ENCODE results near the gene ETV3. TPM values are rescaled to one million over a fixed set of nuclear protein-coding genes. Genes with fewer than 3 reads are reported as not detected.

Gene ETV3
- total RNA-seq, 2 donors from 2014 or later, result 23.4 to 33.3 TPM

GRCh38 chr1:157106813-157107189, 31.4 kb downstream of the ETV3 start:
- no peak for DNase-seq (ENCODE audit: low spot score)
- TF ChIP-seq POLR2AphosphoS5 (IDR thresholded peaks at IDR 0.05), result no peak
- TF ChIP-seq CTCF (IDR thresholded peaks at IDR 0.05), result no peak
- no peak for TF ChIP-seq POLR2A (IDR thresholded peaks at IDR 0.05)
- H3K4me1 ChIP-seq (replicated peaks), result no peaks in the 10 kb centered on the region
- peaks cover 3% of the 10 kb centered on the region for H3K27me3 ChIP-seq (replicated peaks; ENCODE audit: insufficient read depth)
- WGBS, result 68% methylated on average over 6 of the region's 6 CpGs
- H3K4me3 ChIP-seq, result no peak overlapping the region
- no peak overlapping the region for H3K27ac ChIP-seq
- no peaks in the 10 kb centered on the region for H3K9me3 ChIP-seq
- intact Hi-C loops (cut with DNase I), result no loop called here
- H3K36me3 ChIP-seq, result no peaks in the 10 kb centered on the region

- no peaks in the 10 kb centered on the region for H3K9me3 ChIP-seq
- peaks cover 3% of the 10 kb centered on the region for H3K27me3 ChIP-seq (replicated peaks; ENCODE audit: insufficient read depth)
- no peak for DNase-seq (ENCODE audit: low spot score)
- TF ChIP-seq POLR2AphosphoS5 (IDR thresholded peaks at IDR 0.05) (no peak), CTCF (IDR thresholded peaks at IDR 0.05) (no peak), POLR2A (IDR thresholded peaks at IDR 0.05) (no peak)
- H3K27ac ChIP-seq, result no peak overlapping the region
- H3K36me3 ChIP-seq, result no peaks in the 10 kb centered on the region
- intact Hi-C loops (cut with DNase I), result no loop called here
- H3K4me3 ChIP-seq, result no peak overlapping the region
- 55% methylated on average over 6 of the region's 6 CpGs for WGBS
- H3K4me1 ChIP-seq (replicated peaks), result no peaks in the 10 kb centered on the region
Measured at GRCh38 chr1:157105988-157106812, 32.0 kb downstream of the ETV3 start.

- 64% methylated on average over 14 of the region's 14 CpGs for WGBS
- Histone ChIP-seq H3K4me1 (replicated peaks) (no peaks in the 10 kb centered on the region), H3K27me3 (replicated peaks; ENCODE audit: insufficient read depth) (peaks cover 3% of the 10 kb centered on the region), H3K4me3 (no peak overlapping the region), H3K9me3 (no peaks in the 10 kb centered on the region), H3K36me3 (no peaks in the 10 kb centered on the region), H3K27ac (no peak overlapping the region)
- intact Hi-C loops (cut with DNase I), result no loop called here
- no peak for DNase-seq (ENCODE audit: low spot score)
- TF ChIP-seq POLR2AphosphoS5 (IDR thresholded peaks at IDR 0.05), result no peak
- TF ChIP-seq POLR2A (IDR thresholded peaks at IDR 0.05), result no peak
- TF ChIP-seq CTCF (IDR thresholded peaks at IDR 0.05), result no peak
Measured at GRCh38 chr1:157105298-157105987, 32.8 kb downstream of the ETV3 start.

GRCh38 chr1:157104598-157105293, 33.4 kb downstream of the ETV3 start:
- H3K36me3 ChIP-seq, result no peaks in the 10 kb centered on the region
- TF ChIP-seq CTCF (IDR thresholded peaks at IDR 0.05) (no peak), POLR2A (IDR thresholded peaks at IDR 0.05) (no peak), POLR2AphosphoS5 (IDR thresholded peaks at IDR 0.05) (no peak)
- H3K4me1 ChIP-seq (replicated peaks), result no peaks in the 10 kb centered on the region
- 83% methylated on average over 6 of the region's 6 CpGs for WGBS
- intact Hi-C loops (cut with DNase I), result no loop called here
- H3K4me3 ChIP-seq, result no peak overlapping the region
- H3K27ac ChIP-seq, result no peak overlapping the region
- no peaks in the 10 kb centered on the region for H3K9me3 ChIP-seq
- no peak for DNase-seq (ENCODE audit: low spot score)
- peaks cover 3% of the 10 kb centered on the region for H3K27me3 ChIP-seq (replicated peaks; ENCODE audit: insufficient read depth)

All from prostate gland (tissue), 2 donors.